Calu3 (cell line): ENCODE results near the gene P2RY2. TPM values are rescaled to one million over a fixed set of nuclear protein-coding genes. Genes with fewer than 3 reads are reported as not detected.

Experiments
- BruUV-seq: library from RNA; stranded (reverse); fragments of 400-500 nt; replicated peaks from 2 replicates; lab custom pipeline; 2021; lab: Mats Ljungman, UMichigan
- CTCF ChIA-PET: fragments of 300-600 bp; sonication (Branson Sonifier 250); formaldehyde crosslinking; loops from one replicate; lab custom pipeline; 2022; ENCODE audit warnings: antibody characterized with exemption; lab: Charles Lee
- DNase-seq: peaks from one replicate; pipeline ENCODE4 v3.0.0; 2022
- H3K27ac Mint-ChIP-seq: one replicate; pipeline ENCODE4 v1.8.0; 2022; ENCODE audit warnings: mixed read lengths; ENCODE audit not compliant: unreplicated experiment
- H3K27me3 Mint-ChIP-seq: one replicate; pipeline ENCODE4 v1.8.0; 2022; ENCODE audit warnings: mixed read lengths; ENCODE audit not compliant: unreplicated experiment
- H3K36me3 Mint-ChIP-seq: one replicate; pipeline ENCODE4 v1.8.0; 2022; ENCODE audit warnings: mild to moderate bottlenecking, moderate library complexity, mixed read lengths; ENCODE audit not compliant: insufficient read depth, unreplicated experiment
- H3K4me1 Mint-ChIP-seq: one replicate; pipeline ENCODE4 v1.8.0; 2022; ENCODE audit warnings: mild to moderate bottlenecking, low read depth, mixed read lengths; ENCODE audit not compliant: unreplicated experiment
- H3K4me3 Mint-ChIP-seq: one replicate; pipeline ENCODE4 v1.8.0; 2022; ENCODE audit warnings: mild to moderate bottlenecking, low read depth, moderate library complexity, mixed read lengths; ENCODE audit not compliant: unreplicated experiment
- H3K9me3 Mint-ChIP-seq: one replicate; pipeline ENCODE4 v1.8.0; 2022; ENCODE audit warnings: low read depth, mixed read lengths; ENCODE audit not compliant: unreplicated experiment
- CTCF ChIP-seq: fragments of 200-600 bp; IDR thresholded peaks from one replicate; pipeline ENCODE4 v1.8.0; 2022; ENCODE audit warnings: antibody characterized with exemption; ENCODE audit not compliant: unreplicated experiment
- intact Hi-C: fragments of 100-400 bp; cut with micrococcal nuclease; formaldehyde crosslinking; loops from one replicate; pipeline ENCODE4 v1.10.0; 2022; ENCODE audit not compliant: unreplicated experiment
- total RNA-seq: library from RNA; stranded (reverse); gene quantifications from 2 replicates; pipeline ENCODE4 v1.2.3, GENCODE V29; 2022

The P2RY2 gene
- total RNA-seq, 1 experiment from 2014 or later = 1.6 TPM

- Mint-ChIP-seq H3K27me3 (peaks cover 21% of the 10 kb centered on the region), H3K4me1 (peaks cover 10% of the 10 kb centered on the region), H3K9me3 (no peaks in the 10 kb centered on the region), H3K36me3 (no peaks in the 10 kb centered on the region), H3K4me3 (no peak overlapping the region), H3K27ac (no peak overlapping the region)
- DNase-seq = no peak
- no TSS peak for BruUV-seq
- no peak for TF ChIP-seq CTCF
- CTCF ChIA-PET = no interaction called here
- intact Hi-C loops = no loop called here
Measured at GRCh38 chr11:73249304-73249703, 31.2 kb downstream of the P2RY2 start.

- Mint-ChIP-seq H3K27ac (no peak overlapping the region), H3K4me3 (no peak overlapping the region), H3K9me3 (no peaks in the 10 kb centered on the region), H3K4me1 (peaks cover 10% of the 10 kb centered on the region), H3K27me3 (peaks cover 13% of the 10 kb centered on the region), H3K36me3 (no peaks in the 10 kb centered on the region)
- CTCF ChIA-PET = no interaction called here
- no peak for TF ChIP-seq CTCF
- no TSS peak for BruUV-seq
- no peak for DNase-seq
- intact Hi-C loops = no loop called here
Measured at GRCh38 chr11:73249853-73250783, 32.0 kb downstream of the P2RY2 start.

- no peak for DNase-seq
- no peak overlapping the region for H3K27ac Mint-ChIP-seq
- peaks cover 10% of the 10 kb centered on the region for H3K4me1 Mint-ChIP-seq
- TF ChIP-seq CTCF = no peak
- H3K4me3 Mint-ChIP-seq = no peak overlapping the region
- no TSS peak for BruUV-seq
- CTCF ChIA-PET = no interaction called here
- H3K27me3 Mint-ChIP-seq = no peaks in the 10 kb centered on the region
- no peaks in the 10 kb centered on the region for H3K9me3 Mint-ChIP-seq
- H3K36me3 Mint-ChIP-seq = no peaks in the 10 kb centered on the region
- intact Hi-C loops = no loop called here
Measured at GRCh38 chr11:73252577-73253191, 34.6 kb downstream of the P2RY2 start.

- H3K36me3 Mint-ChIP-seq = no peaks in the 10 kb centered on the region
- H3K9me3 Mint-ChIP-seq = no peaks in the 10 kb centered on the region
- BruUV-seq = no TSS peak
- H3K27me3 Mint-ChIP-seq = peaks cover 8% of the 10 kb centered on the region
- H3K4me3 Mint-ChIP-seq = no peak overlapping the region
- CTCF ChIA-PET = interaction anchor here (0.6 to 1.0 kb wide), 3 partner anchors 13 to 413 kb away, joined by 3 read pairs; no protein-coding TSS in a partner anchor
- H3K27ac Mint-ChIP-seq = no peak overlapping the region
- intact Hi-C loops = no loop called here
- H3K4me1 Mint-ChIP-seq = peaks cover 3% of the 10 kb centered on the region
- TF ChIP-seq CTCF = no peak
- DNase-seq = no peak
Measured at GRCh38 chr11:73257342-73258103, 39.4 kb downstream of the P2RY2 start.
